ENCODE measurements around the gene MAOA.

GRCh38 chrX:43664258-43664657 is 8.2 kb downstream of the MAOA start:
- TF ChIP-seq CTCF (conservative IDR thresholded peaks at IDR 0.05; ENCODE audit: low read length) (no peak), EZH2phosphoT487 (IDR thresholded peaks at IDR 0.05; ENCODE audit: borderline replicate concordance) (no peak)

Measured in Loucy (cell line).